HepG2 (cell line): ENCODE data around the gene KLF12. TPM values are rescaled to one million over a fixed set of nuclear protein-coding genes. Genes with fewer than 3 reads are reported as not detected.

Source experiments
- ATAC-seq: fragments of 200-7000 bp; cut with Tn5 transposase; 3 replicates; pipeline ENCODE4 v1.9.1; 2020; ENCODE audit warnings: mild to moderate bottlenecking, moderate library complexity
- BruUV-seq: library from RNA; stranded (reverse); fragments of 400-500 nt; replicated peaks from 2 replicates; lab custom pipeline; 2021; lab: Mats Ljungman, UMichigan
- CTCF ChIA-PET: fragments of 300-600 bp; formaldehyde crosslinking; extraction: SDS; loops from one replicate; lab custom pipeline; 2021; ENCODE audit warnings: low total read pairs, inconsistent platforms, low intra/inter-chr PET ratio; lab: Yijun Ruan, JAX
- POLR2A ChIA-PET: fragments of 350-600 bp; sonication (Branson Sonifier 250); formaldehyde crosslinking; loops from one replicate; lab custom pipeline; 2020; ENCODE audit warnings: antibody characterized with exemption, inconsistent platforms; lab: Yijun Ruan, JAX
- DNase-seq: peaks from one replicate; pipeline ENCODE4 v3.0.0-alpha.2; 2015; ENCODE audit warnings: low spot score
- FAIRE-seq: peaks from 3 replicates; lab custom pipeline; 2011; peaks lifted over from hg19 to GRCh38; lab: Jason Lieb, UNC
- H2AFZ ChIP-seq: one replicate; pipeline ENCODE4 v1.6.1; 2011; ENCODE audit warnings: low read length, inconsistent platforms
- H3K27ac ChIP-seq: fragments of 300-600 bp; 3 replicates; pipeline ENCODE4 v1.8.0; 2011; ENCODE audit warnings: mixed run types, mild to moderate bottlenecking, mixed read lengths, low read length, inconsistent platforms; ENCODE audit not compliant: insufficient read depth; ENCODE audit errors: extremely low read length
- H3K27me3 ChIP-seq, 2 experiments: fragments of 200-600 bp in 1 of 2; 2 replicates in 1 of 2; 3 replicates in 1 of 2; pipeline versions ENCODE4 v1.6.0 to v1.8.0; 2011; ENCODE audit warnings: low read length in 2 of 2, mild to moderate bottlenecking in 2 of 2, moderate library complexity in 2 of 2, inconsistent platforms in 1 of 2; ENCODE audit not compliant: insufficient read depth in 2 of 2, control insufficient read depth in 1 of 2
- H3K36me3 ChIP-seq, 2 experiments: fragments of 200-600 bp in 1 of 2; replicated peaks in 1 of 2; 2 replicates in 1 of 2; 3 replicates in 1 of 2; pipeline versions ENCODE4 v1.5.1 to v1.8.0; 2011; ENCODE audit warnings: low read length in 2 of 2, inconsistent platforms in 1 of 2; ENCODE audit not compliant: insufficient read depth in 2 of 2, control insufficient read depth in 1 of 2
- H3K4me1 ChIP-seq: 2 replicates; pipeline ENCODE4 v1.5.1; 2012; ENCODE audit warnings: low read length, inconsistent platforms; ENCODE audit not compliant: insufficient read depth
- H3K4me2 ChIP-seq: 2 replicates; pipeline ENCODE4 v1.6.0; 2011; ENCODE audit warnings: low read depth, low read length, inconsistent platforms
- H3K4me3 ChIP-seq, 3 experiments: fragments of 200-600 bp in 1 of 3; sonication (generic), shearing (Covaris generic) in 1 of 3; replicated peaks in 1 of 3; 2 replicates each; pipeline ENCODE4 v1.5.1; 2011 to 2016; ENCODE audit warnings: low read length in 3 of 3, inconsistent platforms in 2 of 3, low read depth in 2 of 3, mild to moderate bottlenecking in 2 of 3, control low read depth in 1 of 3, mixed read lengths in 1 of 3; ENCODE audit not compliant: insufficient read depth in 1 of 3
- H3K79me2 ChIP-seq: one replicate; pipeline ENCODE4 v1.6.1; 2011; ENCODE audit warnings: low read length, inconsistent platforms; ENCODE audit not compliant: insufficient read depth
- H3K9ac ChIP-seq: 2 replicates; pipeline ENCODE4 v1.6.0; 2011; ENCODE audit warnings: mild to moderate bottlenecking, low read depth, low read length, inconsistent platforms; ENCODE audit not compliant: insufficient read depth
- H3K9me3 ChIP-seq: 2 replicates; pipeline ENCODE4 v1.5.1; 2012; ENCODE audit warnings: mild to moderate bottlenecking, low read length
- H4K20me1 ChIP-seq: 2 replicates; pipeline ENCODE4 v1.6.0; 2011; ENCODE audit warnings: inconsistent platforms, mild to moderate bottlenecking, low read length, moderate library complexity; ENCODE audit not compliant: insufficient read depth
- MAZ ChIP-seq, 2 experiments: sonication (generic) in 1 of 2; formaldehyde crosslinking in 1 of 2; IDR thresholded peaks; 2 replicates each; pipeline versions ENCODE4 v1.5.0 to v1.6.1; 2012 to 2020; ENCODE audit warnings: low read depth in 2 of 2, mild to moderate bottlenecking in 2 of 2, borderline replicate concordance in 1 of 2, improper control_type of control experiment in 1 of 2, low read length in 1 of 2, missing genetic modification reagents in 1 of 2, moderate library complexity in 1 of 2
- TEAD3 ChIP-seq: optimal IDR thresholded peaks from 2 replicates; pipeline ENCODE3; 2016; ENCODE audit warnings: borderline replicate concordance
- ZNF264 ChIP-seq: sonication (generic); formaldehyde crosslinking; IDR thresholded peaks from 2 replicates; pipeline ENCODE4 v1.4.0; 2020; ENCODE audit warnings: missing genetic modification reagents
- ZNF280D ChIP-seq: sonication (generic); formaldehyde crosslinking; IDR thresholded peaks from 2 replicates; pipeline ENCODE4 v1.5.1; 2020; ENCODE audit warnings: mild to moderate bottlenecking, missing genetic modification reagents
- ZNF513 ChIP-seq: sonication (generic); formaldehyde crosslinking; conservative IDR thresholded peaks from 2 replicates; pipeline ENCODE4 v1.5.0; 2020; ENCODE audit warnings: missing genetic modification reagents
- WGBS: methylation state at CpG from one replicate; pipeline ENCODE4 v1.1.6; 2017; ENCODE audit warnings: low lambda C conversion rate; 5-methylcytosine and 5-hydroxymethylcytosine counted together
- in situ Hi-C: cut with HindIII; loops from 2 replicates; pipeline ENCODE4 v1.10.0; 2017; ENCODE audit warnings: low pct_unique_long_range_greater_than_20kb; ENCODE audit not compliant: extremely low pct_ligation_motif_present
- intact Hi-C: fragments of 100-400 bp; cut with micrococcal nuclease; formaldehyde crosslinking; loops from one replicate; pipeline ENCODE4 v1.10.0; 2022; ENCODE audit not compliant: unreplicated experiment
- polyA plus RNA-seq, 8 experiments: library from polyadenylated mRNA; depleted of rRNA in 3 of 8; stranded (reverse) in 7 of 8; unstranded in 1 of 8; fragments of >200 nt; fragmentation: Illumina TruSeq in 4 of 8; extraction: Trizol in 4 of 8; gene quantifications; 2 replicates each; pipeline versions ENCODE4 v1.2.1 to v1.2.3, GENCODE V29; 2011 to 2016; ENCODE audit warnings: low read depth in 4 of 8, missing spikeins in 1 of 8, mixed read lengths in 1 of 8; ENCODE audit not compliant: insufficient read depth in 1 of 8
- total RNA-seq, 5 experiments: library from RNA; depleted of rRNA; stranded (reverse); fragments of >200 nt; fragmentation: Illumina TruSeq; extraction: Trizol; gene quantifications; 2 replicates each; pipeline ENCODE4 v1.2.3, GENCODE V29; 2016; ENCODE audit warnings: low read depth in 1 of 5

Gene KLF12
- total and polyA plus RNA-seq, 2 of the 13 experiments (the other 11 are each of a cell fraction or from before 2014, with no cell fraction given), result 0.66 to 1.5 TPM

- DNase-seq (no peak), ATAC-seq (no peak), FAIRE-seq (no peak)
- Histone ChIP-seq H3K36me3 (no peaks in the 10 kb centered on the region), H3K79me2 (no peaks in the 10 kb centered on the region), H3K27ac (no peak overlapping the region), H3K9me3 (no peaks in the 10 kb centered on the region), H3K4me3 (no peak overlapping the region), H2AFZ (no peak overlapping the region), H3K4me1 (no peaks in the 10 kb centered on the region), H3K4me2 (no peak overlapping the region), H3K27me3 (no peaks in the 10 kb centered on the region), H4K20me1 (no peaks in the 10 kb centered on the region), H3K9ac (no peak overlapping the region)
- in situ Hi-C loops (no loop called here), intact Hi-C loops (no loop called here)
- TF ChIP-seq ZNF513 (no peak), ZNF280D (CRISPR knock-in tag) (no peak), ZNF264 (CRISPR knock-in tag) (no peak), TEAD3 (CRISPR knock-in tag) (no peak), MAZ (IDR thresholded peaks at IDR 0.05; ENCODE audit: borderline replicate concordance, low read depth, low read length) (no peak), MAZ (CRISPR knock-in tag; IDR thresholded peaks at IDR 0.05; ENCODE audit: low read depth) (no peak)
- 18% methylated on average over 3 of the region's 3 CpGs for WGBS
- ChIA-PET CTCF (no interaction called here), POLR2A (no interaction called here)
- BruUV-seq, result no TSS peak
Measured at GRCh38 chr13:74151859-74152258, 17.7 kb upstream of the KLF12 start.
